Measurements from ENCODE around the gene GRM4.

Gene GRM4

DNA sequence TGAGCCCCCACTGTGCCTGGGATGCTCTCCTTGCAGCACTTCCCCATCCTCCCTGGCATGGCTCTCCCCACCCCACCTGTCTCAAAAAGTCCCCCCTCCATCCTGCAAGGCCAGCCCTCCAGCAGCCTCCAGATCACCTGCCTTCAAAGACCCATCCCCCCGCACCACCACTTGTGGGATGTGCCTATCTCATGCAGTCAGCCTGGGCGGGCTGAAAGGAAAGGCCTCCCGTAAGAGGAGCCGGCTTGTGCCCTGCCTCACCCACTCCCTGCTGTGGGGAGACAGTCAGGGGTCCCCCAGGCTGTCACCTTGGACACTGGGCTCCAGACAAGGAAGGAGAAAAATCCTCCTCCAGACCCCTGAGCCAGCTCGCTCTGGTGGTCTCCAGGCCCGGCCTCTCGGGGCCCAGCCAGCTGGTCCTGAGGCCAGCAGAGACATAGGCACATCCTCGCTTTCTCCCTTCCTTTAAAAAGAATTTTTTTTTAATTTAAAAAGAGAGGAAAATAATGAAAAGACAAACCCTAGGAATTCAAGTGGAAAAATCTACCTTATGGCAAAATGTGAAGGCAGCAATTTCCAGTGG is 77.3 kb downstream of the GRM4 start:
- DNase-seq (ENCODE audit: insufficient read length, low spot score) (no peak), FAIRE-seq (no peak)
- TF ChIP-seq, protein P1, sequence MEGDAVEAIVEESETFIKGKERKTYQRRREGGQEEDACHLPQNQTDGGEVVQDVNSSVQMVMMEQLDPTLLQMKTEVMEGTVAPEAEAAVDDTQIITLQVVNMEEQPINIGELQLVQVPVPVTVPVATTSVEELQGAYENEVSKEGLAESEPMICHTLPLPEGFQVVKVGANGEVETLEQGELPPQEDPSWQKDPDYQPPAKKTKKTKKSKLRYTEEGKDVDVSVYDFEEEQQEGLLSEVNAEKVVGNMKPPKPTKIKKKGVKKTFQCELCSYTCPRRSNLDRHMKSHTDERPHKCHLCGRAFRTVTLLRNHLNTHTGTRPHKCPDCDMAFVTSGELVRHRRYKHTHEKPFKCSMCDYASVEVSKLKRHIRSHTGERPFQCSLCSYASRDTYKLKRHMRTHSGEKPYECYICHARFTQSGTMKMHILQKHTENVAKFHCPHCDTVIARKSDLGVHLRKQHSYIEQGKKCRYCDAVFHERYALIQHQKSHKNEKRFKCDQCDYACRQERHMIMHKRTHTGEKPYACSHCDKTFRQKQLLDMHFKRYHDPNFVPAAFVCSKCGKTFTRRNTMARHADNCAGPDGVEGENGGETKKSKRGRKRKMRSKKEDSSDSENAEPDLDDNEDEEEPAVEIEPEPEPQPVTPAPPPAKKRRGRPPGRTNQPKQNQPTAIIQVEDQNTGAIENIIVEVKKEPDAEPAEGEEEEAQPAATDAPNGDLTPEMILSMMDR (IDR thresholded peaks at IDR 0.05; ENCODE audit: insufficient read depth, missing control alignments) = no peak

DNA sequence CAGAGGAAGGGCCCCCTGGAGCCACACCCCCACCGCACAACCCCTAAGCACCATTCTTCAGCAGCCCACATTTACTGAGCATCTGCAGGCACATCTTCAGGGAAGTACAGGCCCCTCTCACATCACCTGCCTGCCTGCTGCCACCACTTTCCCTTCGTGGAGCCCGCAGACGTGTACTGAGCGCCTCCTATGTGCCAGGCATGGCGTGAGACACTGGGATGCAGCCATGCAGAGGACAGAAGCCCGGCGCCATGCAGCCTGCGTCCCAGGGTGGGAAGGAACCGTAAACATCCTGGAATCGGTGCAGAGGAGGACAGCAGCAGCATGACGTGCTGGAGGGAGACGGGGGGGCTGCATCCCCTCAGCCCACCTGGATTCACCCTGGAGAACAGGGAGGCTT is 78.1 kb downstream of the GRM4 start:
- DNase-seq (ENCODE audit: insufficient read length, low spot score) (no peak), FAIRE-seq (no peak)
- TF ChIP-seq, protein P1 (IDR thresholded peaks at IDR 0.05; ENCODE audit: insufficient read depth, missing control alignments) = peak; percentile 42

GRCh38 chr6:34066772-34067770 is 78.8 kb downstream of the GRM4 start:
- DNase-seq (ENCODE audit: insufficient read length, low spot score) (no peak), FAIRE-seq (no peak)
- TF ChIP-seq, protein P1 (IDR thresholded peaks at IDR 0.05; ENCODE audit: insufficient read depth, missing control alignments) = no peak

DNA sequence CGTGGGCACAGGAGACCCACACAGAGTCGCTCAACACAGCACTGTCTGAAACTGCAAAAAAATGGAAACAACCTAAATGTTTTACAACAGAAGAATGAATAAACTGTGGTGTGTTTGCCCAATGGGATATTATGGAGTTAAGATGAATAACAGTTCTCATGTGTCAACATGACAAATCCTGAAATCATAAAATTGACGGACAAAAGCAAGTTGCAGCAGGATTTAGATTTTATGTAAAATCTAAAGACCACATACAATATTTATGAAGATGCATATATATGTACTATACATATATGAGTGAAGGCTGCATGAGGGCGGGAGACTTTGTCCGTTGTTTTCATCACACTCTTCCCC is 79.7 kb downstream of the GRM4 start:
- DNase-seq (ENCODE audit: insufficient read length, low spot score) = no peak
- TF ChIP-seq, protein P1 (IDR thresholded peaks at IDR 0.05; ENCODE audit: insufficient read depth, missing control alignments) = no peak
- FAIRE-seq = no peak

- no peak for FAIRE-seq
- TF ChIP-seq, protein P1 (IDR thresholded peaks at IDR 0.05; ENCODE audit: insufficient read depth, missing control alignments) = no peak
- no peak for DNase-seq (ENCODE audit: insufficient read length, low spot score)
Observed at GRCh38 chr6:34065466-34066217, 80.2 kb downstream of the GRM4 start.

- FAIRE-seq = no peak
- TF ChIP-seq, protein P1 (IDR thresholded peaks at IDR 0.05; ENCODE audit: insufficient read depth, missing control alignments) = no peak
- DNase-seq (ENCODE audit: insufficient read length, low spot score) = no peak
Observed at GRCh38 chr6:34064675-34065074, 81.2 kb downstream of the GRM4 start.

All from D721Med (cell line).